ENCODE results near the gene CILP.
"Not testable (repeated sequence)": the region's sequence is repeated elsewhere in the genome, so short reads cannot be mapped to it uniquely, and the experiment has no call there.

The CILP gene

GRCh38 chr15:65245096-65245856, 34.0 kb upstream of the CILP start:
- TF ChIP-seq, protein P1, sequence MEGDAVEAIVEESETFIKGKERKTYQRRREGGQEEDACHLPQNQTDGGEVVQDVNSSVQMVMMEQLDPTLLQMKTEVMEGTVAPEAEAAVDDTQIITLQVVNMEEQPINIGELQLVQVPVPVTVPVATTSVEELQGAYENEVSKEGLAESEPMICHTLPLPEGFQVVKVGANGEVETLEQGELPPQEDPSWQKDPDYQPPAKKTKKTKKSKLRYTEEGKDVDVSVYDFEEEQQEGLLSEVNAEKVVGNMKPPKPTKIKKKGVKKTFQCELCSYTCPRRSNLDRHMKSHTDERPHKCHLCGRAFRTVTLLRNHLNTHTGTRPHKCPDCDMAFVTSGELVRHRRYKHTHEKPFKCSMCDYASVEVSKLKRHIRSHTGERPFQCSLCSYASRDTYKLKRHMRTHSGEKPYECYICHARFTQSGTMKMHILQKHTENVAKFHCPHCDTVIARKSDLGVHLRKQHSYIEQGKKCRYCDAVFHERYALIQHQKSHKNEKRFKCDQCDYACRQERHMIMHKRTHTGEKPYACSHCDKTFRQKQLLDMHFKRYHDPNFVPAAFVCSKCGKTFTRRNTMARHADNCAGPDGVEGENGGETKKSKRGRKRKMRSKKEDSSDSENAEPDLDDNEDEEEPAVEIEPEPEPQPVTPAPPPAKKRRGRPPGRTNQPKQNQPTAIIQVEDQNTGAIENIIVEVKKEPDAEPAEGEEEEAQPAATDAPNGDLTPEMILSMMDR (IDR thresholded peaks at IDR 0.05; ENCODE audit: extremely low read depth, insufficient read depth, missing control alignments) = no peak
- in situ Hi-C loops (cut with MboI; ENCODE audit: low pct_unique_long_range_greater_than_20kb, low sequenced_read_pairs, unreplicated experiment) = no loop called here
- DNase-seq (ENCODE audit: low spot score) = no peak

- TF ChIP-seq, protein P1 (IDR thresholded peaks at IDR 0.05; ENCODE audit: extremely low read depth, insufficient read depth, missing control alignments) = no peak
- in situ Hi-C loops (cut with MboI; ENCODE audit: low pct_unique_long_range_greater_than_20kb, low sequenced_read_pairs, unreplicated experiment) = no loop called here
- DNase-seq (ENCODE audit: low spot score) = no peak
Measured at GRCh38 chr15:65244638-65245037, 33.4 kb upstream of the CILP start.

DNA sequence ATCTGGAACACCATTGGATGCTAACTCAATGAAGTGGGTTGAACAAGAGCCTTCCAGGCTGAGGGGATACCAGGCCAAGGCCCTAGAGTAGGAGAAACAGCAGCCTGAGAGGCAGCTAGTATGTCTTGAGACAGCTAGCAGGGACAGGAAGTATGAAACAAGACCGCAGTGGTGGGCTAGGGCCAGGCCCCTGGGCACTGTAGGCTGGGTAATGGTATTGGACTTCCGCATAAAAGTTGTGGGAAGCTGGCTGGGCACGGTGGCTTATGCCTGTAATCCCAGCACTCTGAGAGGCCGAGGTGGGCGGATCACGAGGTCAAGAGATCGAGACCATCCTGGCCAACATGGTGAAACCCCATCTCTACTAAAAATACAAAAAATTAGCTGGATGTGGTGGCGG, 25.2 kb upstream of the CILP start:
- in situ Hi-C loops (cut with MboI; ENCODE audit: low pct_unique_long_range_greater_than_20kb, low sequenced_read_pairs, unreplicated experiment) = not testable (repeated sequence)

DNA sequence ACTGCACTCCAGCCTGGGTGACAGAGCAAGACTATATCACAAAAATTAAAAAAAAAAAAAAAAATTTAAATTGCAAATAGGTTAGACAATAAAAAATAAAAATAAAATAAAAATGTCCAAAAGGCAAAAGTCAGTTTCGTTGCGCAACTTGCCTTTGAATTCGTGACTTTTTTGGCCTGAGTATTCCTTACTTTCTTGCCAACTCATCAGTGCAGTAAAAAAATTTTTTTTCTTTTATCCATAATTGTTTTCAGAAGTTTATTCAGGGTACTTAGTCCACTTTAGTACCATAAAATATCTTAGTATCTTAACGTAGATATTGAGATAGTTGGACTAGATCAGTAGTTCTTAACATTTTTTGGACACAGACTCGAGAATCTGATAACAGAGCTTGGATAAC, 22.4 kb upstream of the CILP start:
- TF ChIP-seq, protein P1 (IDR thresholded peaks at IDR 0.05; ENCODE audit: extremely low read depth, insufficient read depth, missing control alignments) = no peak
- in situ Hi-C loops (cut with MboI; ENCODE audit: low pct_unique_long_range_greater_than_20kb, low sequenced_read_pairs, unreplicated experiment) = no loop called here

More for the DNA sequence above, 25.2 kb upstream of the CILP start:
- not testable (repeated sequence) for DNase-seq (ENCODE audit: low spot score)

GRCh38 chr15:65232520-65232919, 21.2 kb upstream of the CILP start:
- in situ Hi-C loops (cut with MboI; ENCODE audit: low pct_unique_long_range_greater_than_20kb, low sequenced_read_pairs, unreplicated experiment) = no loop called here
- DNase-seq (ENCODE audit: low spot score) = no peak
- TF ChIP-seq, protein P1 (IDR thresholded peaks at IDR 0.05; ENCODE audit: extremely low read depth, insufficient read depth, missing control alignments) = no peak

More for the DNA sequence above, 22.4 kb upstream of the CILP start:
- DNase-seq (ENCODE audit: low spot score) = no peak

- in situ Hi-C loops (cut with MboI; ENCODE audit: low pct_unique_long_range_greater_than_20kb, low sequenced_read_pairs, unreplicated experiment) = no loop called here
- TF ChIP-seq, protein P1 (IDR thresholded peaks at IDR 0.05; ENCODE audit: extremely low read depth, insufficient read depth, missing control alignments) = no peak
- DNase-seq (ENCODE audit: low spot score) = no peak
Measured at GRCh38 chr15:65231306-65231705, 20.0 kb upstream of the CILP start.

DNA sequence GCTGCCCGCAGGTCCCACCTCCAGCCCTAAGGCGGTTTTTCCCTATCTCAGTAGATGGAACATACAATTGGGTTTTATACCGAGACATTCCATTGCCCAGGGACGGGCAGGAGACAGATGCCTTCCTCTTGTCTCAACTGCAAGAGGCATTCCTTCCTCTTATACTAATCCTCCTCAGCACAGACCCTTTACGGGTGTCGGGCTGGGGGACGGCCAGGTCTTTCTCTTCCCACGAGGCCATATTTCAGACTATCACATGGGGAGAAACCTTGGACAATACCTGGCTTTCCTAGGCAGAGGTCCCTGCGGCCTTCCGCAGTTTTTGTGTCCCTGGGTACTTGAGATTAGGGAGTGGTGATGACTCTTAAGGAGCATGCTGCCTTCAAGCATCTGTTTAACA, 15.6 kb upstream of the CILP start:
- in situ Hi-C loops (cut with MboI; ENCODE audit: low pct_unique_long_range_greater_than_20kb, low sequenced_read_pairs, unreplicated experiment); DNase-seq (ENCODE audit: low spot score): not testable (repeated sequence)

GRCh38 chr15:65226221-65226620, 14.9 kb upstream of the CILP start:
- TF ChIP-seq, protein P1 (IDR thresholded peaks at IDR 0.05; ENCODE audit: extremely low read depth, insufficient read depth, missing control alignments) = no peak
- in situ Hi-C loops (cut with MboI; ENCODE audit: low pct_unique_long_range_greater_than_20kb, low sequenced_read_pairs, unreplicated experiment) = no loop called here
- no peak for DNase-seq (ENCODE audit: low spot score)

Measured in GM13977 (cell line).